GM18519 (cell line): ENCODE data around the gene SESN3.

ENCODE experiments used
- ATAC-seq: cut with Tn5 transposase; IDR thresholded peaks from one replicate; pipeline ENCODE4 v1.9.1; 2021; ENCODE audit warnings: mild to moderate bottlenecking, moderate library complexity; ENCODE audit not compliant: unreplicated experiment, low FRiP score

Gene SESN3

GRCh38 chr11:95135880-95136279, 95.1 kb downstream of the SESN3 start:
- ATAC-seq, result no peak

DNA sequence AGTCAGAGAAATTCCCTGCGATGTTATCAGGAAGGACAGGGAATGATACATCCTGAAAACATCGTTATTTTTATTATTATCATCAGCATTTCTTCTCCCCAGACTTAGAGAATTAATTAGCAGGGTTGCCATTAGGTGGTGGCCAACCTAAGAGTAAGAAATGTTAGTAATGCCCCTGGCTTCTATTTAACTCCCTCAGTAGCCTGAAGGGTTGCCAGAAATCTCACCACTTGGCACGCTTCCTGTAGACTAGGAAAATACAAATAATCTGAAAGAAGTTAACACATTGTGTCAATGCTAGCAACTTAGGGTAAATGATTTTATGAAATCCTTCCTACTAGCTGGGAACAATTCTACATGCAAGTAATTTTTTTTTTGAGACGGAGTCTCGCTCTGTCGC, 95.8 kb downstream of the SESN3 start:
- ATAC-seq, result no peak

DNA sequence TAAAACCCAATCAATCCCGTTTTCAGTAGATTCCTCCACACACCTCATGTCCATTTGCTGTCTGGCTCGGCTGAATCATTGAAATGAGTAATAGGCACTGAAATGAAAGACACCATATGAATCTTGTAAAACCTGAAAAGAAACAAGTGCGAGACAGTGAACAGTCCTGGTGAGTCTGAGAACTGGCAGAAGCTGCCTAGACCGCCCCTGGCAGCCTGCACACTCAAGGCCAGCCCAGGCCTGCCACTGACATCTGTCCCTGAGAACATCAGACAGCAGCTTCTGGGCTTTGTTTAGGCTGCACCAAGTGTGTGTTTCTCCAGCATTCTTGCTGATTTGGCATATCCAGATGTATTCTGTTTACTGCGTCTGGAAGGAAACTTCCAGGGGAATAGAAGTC, 96.5 kb downstream of the SESN3 start:
- ATAC-seq, result no peak

DNA sequence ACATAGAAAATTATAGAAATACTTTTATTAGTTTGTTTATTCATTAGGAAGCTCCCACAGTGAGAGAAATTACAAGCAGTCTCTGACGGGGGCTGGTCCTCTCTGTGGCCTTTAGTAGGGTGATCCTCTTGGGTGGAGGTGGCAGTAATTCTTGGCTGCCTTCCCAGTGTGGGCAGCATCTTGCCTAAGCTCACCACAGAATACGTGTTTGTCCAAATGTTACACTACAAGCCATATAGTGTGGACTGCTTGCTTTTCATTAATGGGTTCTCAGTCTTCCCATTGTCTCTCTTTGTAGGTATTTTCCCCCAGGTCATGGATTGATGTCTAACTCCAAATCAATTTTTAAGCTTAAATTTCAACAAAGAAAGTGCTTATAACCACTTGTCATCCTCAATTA, 98.0 kb downstream of the SESN3 start:
- no peak for ATAC-seq

DNA sequence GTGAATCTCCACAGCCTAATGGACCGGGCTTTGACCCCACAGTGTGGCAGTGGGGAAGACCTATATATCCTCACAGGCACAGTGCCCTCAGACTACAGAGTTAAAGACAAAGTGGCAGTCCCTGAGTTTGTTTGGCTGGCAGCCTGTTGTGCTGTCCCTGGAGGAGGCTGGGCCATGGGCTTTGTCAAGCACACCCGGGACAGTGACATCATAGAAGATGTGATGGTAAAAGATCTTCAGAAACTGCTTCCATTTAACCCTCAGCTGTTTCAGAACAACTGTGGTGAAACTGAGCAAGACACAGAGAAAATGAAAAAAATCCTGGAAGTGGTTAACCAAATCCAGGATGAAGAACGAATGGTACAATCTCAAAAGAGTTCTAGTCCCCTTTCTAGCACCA, 102.4 kb downstream of the SESN3 start:
- no peak for ATAC-seq

- no peak for ATAC-seq
These were observed 107.4 kb downstream of the SESN3 start for GRCh38 chr11:95123556-95123955.

DNA sequence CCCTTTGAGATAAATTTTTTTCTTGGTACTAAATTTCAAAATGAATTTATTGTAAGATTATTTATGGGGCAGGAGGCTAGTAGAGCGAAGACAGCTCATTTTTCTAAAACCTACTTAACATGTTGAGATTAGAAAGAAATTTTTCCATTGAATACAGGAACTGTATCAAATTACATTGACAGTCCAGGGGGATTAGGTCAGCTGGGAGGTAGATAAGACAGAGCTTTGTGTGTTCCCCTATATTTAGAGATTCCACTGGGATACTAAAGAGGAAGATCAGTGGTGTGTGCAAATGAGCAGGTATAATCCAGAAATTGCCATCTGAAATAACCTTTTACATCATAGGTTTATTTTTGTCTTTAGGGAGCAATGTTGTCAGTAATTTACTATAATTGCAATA, 109.3 kb downstream of the SESN3 start:
- ATAC-seq, result no peak

DNA sequence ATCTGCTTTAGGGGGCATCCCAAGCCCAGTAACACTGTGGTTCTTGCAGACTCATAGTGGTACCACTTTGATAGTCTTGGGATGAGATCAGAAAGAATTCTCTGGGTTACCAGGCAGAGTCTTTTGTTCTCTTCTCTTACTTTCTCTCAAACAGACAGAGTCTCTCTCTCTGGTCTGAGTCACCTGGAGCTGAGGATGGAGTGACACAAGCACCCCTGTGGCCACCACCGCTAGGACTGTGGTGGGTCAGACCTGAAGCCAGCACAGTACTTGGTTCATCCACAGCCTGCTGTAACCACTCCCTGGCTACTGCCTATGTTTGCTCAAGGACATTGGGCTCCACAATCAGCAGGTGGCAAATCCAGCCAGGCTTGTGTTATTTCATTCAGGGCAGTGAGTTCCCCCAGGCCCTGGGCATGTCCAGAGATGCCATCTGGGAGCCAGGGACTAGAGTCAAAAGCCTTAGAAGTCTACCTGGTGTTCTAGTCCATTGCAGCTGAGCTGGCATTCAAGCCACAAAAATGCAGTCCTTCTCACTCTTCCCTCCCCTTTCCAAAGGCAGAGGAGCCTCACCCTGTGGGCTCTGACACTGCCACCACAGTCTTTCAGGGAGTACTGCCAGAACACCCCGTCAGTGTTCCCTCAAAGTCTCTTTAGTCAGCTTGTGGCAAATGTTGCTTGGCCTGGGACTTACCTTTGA, 111.5 kb downstream of the SESN3 start:
- ATAC-seq, result no peak

GRCh38 chr11:95115597-95115996, 115.4 kb downstream of the SESN3 start:
- no peak for ATAC-seq
